ENCODE measurements around the gene ORM2. TPM values are rescaled to one million over a fixed set of nuclear protein-coding genes. Genes with fewer than 3 reads are reported as not detected.

The ORM2 gene
- total and polyA plus RNA-seq, 7 donors = 0.38 TPM; not detected in 6

- 86 to 90% methylated on average over 13 of the region's 13 CpGs for WGBS, 2 donors
- no peaks in the 10 kb centered on the region for H3K27me3 ChIP-seq
- H3K4me3 ChIP-seq = no peak overlapping the region
- no peak overlapping the region for H3K27ac ChIP-seq
- H3K36me3 ChIP-seq = peaks cover 0 to 16% (median 0%) of the 10 kb centered on the region in 4 donors
- intact Hi-C loops (cut with DNase I) = loop anchor here (1.0 kb wide), 3 partner anchors 135 to 208 kb away; partner anchors contain the start of gene COL27A1
- H3K4me1 ChIP-seq = peaks cover 0 to 12% (median 3%) of the 10 kb centered on the region in 4 donors
- TF ChIP-seq CTCF (IDR thresholded peaks at IDR 0.05) (no peak), POLR2AphosphoS5 (IDR thresholded peaks at IDR 0.05) (no peak), EP300 (IDR thresholded peaks at IDR 0.05) (no peak), POLR2A (IDR thresholded peaks at IDR 0.05) (no peak)
- peaks cover 0 to 4% (median under 1%) of the 10 kb centered on the region in 4 donors for H3K9me3 ChIP-seq
- peak; percentile 55 for DNase-seq
Measured at GRCh38 chr9:114289571-114290481, 39.8 kb upstream of the ORM2 start.

GRCh38 chr9:114290561-114290986 lies 39.1 kb upstream of the ORM2 start:
- intact Hi-C loops (cut with DNase I) = loop anchor here (1.0 kb wide), 3 partner anchors 135 to 208 kb away; partner anchors contain the start of gene COL27A1
- Histone ChIP-seq H3K9me3 (peaks cover 0 to 4% (median 1%) of the 10 kb centered on the region in 4 donors), H3K27me3 (no peaks in the 10 kb centered on the region), H3K36me3 (peaks cover 0 to 23% (median 0%) of the 10 kb centered on the region in 4 donors), H3K4me1 (peaks cover 0 to 12% (median 3%) of the 10 kb centered on the region in 4 donors), H3K27ac (no peak overlapping the region), H3K4me3 (no peak overlapping the region)
- 71 to 76% methylated on average over 7 of the region's 7 CpGs for WGBS, 2 donors
- TF ChIP-seq CTCF (IDR thresholded peaks at IDR 0.05) = no peak
- no peak for TF ChIP-seq EP300 (IDR thresholded peaks at IDR 0.05)
- no peak for TF ChIP-seq POLR2A (IDR thresholded peaks at IDR 0.05)
- TF ChIP-seq POLR2AphosphoS5 (IDR thresholded peaks at IDR 0.05) = no peak
- DNase-seq = peak; percentile 40

GRCh38 chr9:114291064-114291474 lies 38.6 kb upstream of the ORM2 start:
- Histone ChIP-seq H3K27ac (no peak overlapping the region), H3K4me1 (peaks cover 0 to 12% (median 3%) of the 10 kb centered on the region in 4 donors), H3K4me3 (no peak overlapping the region), H3K36me3 (peaks cover 0 to 28% (median 0%) of the 10 kb centered on the region in 4 donors), H3K27me3 (no peaks in the 10 kb centered on the region), H3K9me3 (peaks cover 0 to 4% (median 1%) of the 10 kb centered on the region in 4 donors)
- TF ChIP-seq CTCF (IDR thresholded peaks at IDR 0.05) (peak; percentile 69 to 98 (median 90)), POLR2A (IDR thresholded peaks at IDR 0.05) (no peak)
- peak; percentile 86 for DNase-seq
- WGBS, 2 donors = 17 to 19% methylated on average over 12 of the region's 12 CpGs
- intact Hi-C loops (cut with DNase I) = no loop called here

GRCh38 chr9:114291886-114292590 lies 37.6 kb upstream of the ORM2 start:
- peaks cover 0 to 38% (median 0%) of the 10 kb centered on the region in 4 donors for H3K36me3 ChIP-seq
- 80 to 92% methylated on average over 11 of the region's 11 CpGs for WGBS, 2 donors
- peaks cover 0 to 4% (median 1%) of the 10 kb centered on the region in 4 donors for H3K9me3 ChIP-seq
- H3K27ac ChIP-seq = no peak overlapping the region
- H3K4me3 ChIP-seq = no peak overlapping the region
- intact Hi-C loops (cut with DNase I) = no loop called here
- TF ChIP-seq POLR2A (IDR thresholded peaks at IDR 0.05) = no peak
- TF ChIP-seq POLR2AphosphoS5 (IDR thresholded peaks at IDR 0.05) = no peak
- no peak for TF ChIP-seq CTCF (IDR thresholded peaks at IDR 0.05)
- no peak for TF ChIP-seq EP300 (IDR thresholded peaks at IDR 0.05)
- DNase-seq = peak; percentile 29
- peaks cover 0 to 12% (median 3%) of the 10 kb centered on the region in 4 donors for H3K4me1 ChIP-seq
- H3K27me3 ChIP-seq = no peaks in the 10 kb centered on the region

Data from sigmoid colon (tissue), 7 donors.